HG03521 (cell line): Measurements from ENCODE around the gene SMARCA5.

ENCODE experiments used
- ATAC-seq: cut with Tn5 transposase; IDR thresholded peaks from one replicate; pipeline ENCODE4 v1.9.1; 2021; ENCODE audit warnings: mild to moderate bottlenecking, moderate library complexity; ENCODE audit not compliant: unreplicated experiment

Gene SMARCA5

GRCh38 chr4:143538979-143539669 lies 25.6 kb downstream of the SMARCA5 start:
- ATAC-seq, result no peak

GRCh38 chr4:143539670-143540023 lies 26.1 kb downstream of the SMARCA5 start:
- no peak for ATAC-seq

- ATAC-seq, result no peak
Observed at GRCh38 chr4:143549928-143550327, 36.4 kb downstream of the SMARCA5 start.

- peak; percentile 45 for ATAC-seq
Observed at GRCh38 chr4:143554728-143555597, 41.5 kb downstream of the SMARCA5 start.

GRCh38 chr4:143555676-143556075 lies 42.2 kb downstream of the SMARCA5 start:
- no peak for ATAC-seq

GRCh38 chr4:143558286-143558685 lies 44.8 kb downstream of the SMARCA5 start:
- ATAC-seq, result no peak

- ATAC-seq, result peak; percentile 85
Observed at GRCh38 chr4:143558823-143559756, 45.6 kb downstream of the SMARCA5 start.

- no peak for ATAC-seq
Observed at GRCh38 chr4:143559757-143560147, 46.2 kb downstream of the SMARCA5 start.

GRCh38 chr4:143564472-143564871 lies 51.0 kb downstream of the SMARCA5 start:
- no peak for ATAC-seq

- no peak for ATAC-seq
Observed at GRCh38 chr4:143575331-143575730, 61.8 kb downstream of the SMARCA5 start.

GRCh38 chr4:143581331-143581946 lies 67.9 kb downstream of the SMARCA5 start:
- no peak for ATAC-seq

- ATAC-seq, result no peak
Observed at GRCh38 chr4:143585548-143585947, 72.0 kb downstream of the SMARCA5 start.

- ATAC-seq, result no peak
Observed at GRCh38 chr4:143586080-143586479, 72.6 kb downstream of the SMARCA5 start.

- no peak for ATAC-seq
Observed at GRCh38 chr4:143587703-143588102, 74.2 kb downstream of the SMARCA5 start.

GRCh38 chr4:143597276-143597675 lies 83.8 kb downstream of the SMARCA5 start:
- no peak for ATAC-seq

GRCh38 chr4:143598816-143599215 lies 85.3 kb downstream of the SMARCA5 start:
- no peak for ATAC-seq

- ATAC-seq, result no peak
Observed at GRCh38 chr4:143599827-143600226, 86.3 kb downstream of the SMARCA5 start.

- ATAC-seq, result no peak
Observed at GRCh38 chr4:143606480-143606879, 93.0 kb downstream of the SMARCA5 start.
